NT2/D1 (cell line): ENCODE results near the gene MSRB3.

Experiments
- SUZ12 ChIP-seq: IDR thresholded peaks from 2 replicates; pipeline ENCODE4 v1.6.1; 2011; ENCODE audit not compliant: insufficient read length, insufficient read depth; ENCODE audit errors: extremely low read depth
- ZNF274 ChIP-seq: IDR thresholded peaks from 2 replicates; pipeline ENCODE4 v1.6.1; 2011; ENCODE audit warnings: mild to moderate bottlenecking, low read depth, low read length

DNA sequence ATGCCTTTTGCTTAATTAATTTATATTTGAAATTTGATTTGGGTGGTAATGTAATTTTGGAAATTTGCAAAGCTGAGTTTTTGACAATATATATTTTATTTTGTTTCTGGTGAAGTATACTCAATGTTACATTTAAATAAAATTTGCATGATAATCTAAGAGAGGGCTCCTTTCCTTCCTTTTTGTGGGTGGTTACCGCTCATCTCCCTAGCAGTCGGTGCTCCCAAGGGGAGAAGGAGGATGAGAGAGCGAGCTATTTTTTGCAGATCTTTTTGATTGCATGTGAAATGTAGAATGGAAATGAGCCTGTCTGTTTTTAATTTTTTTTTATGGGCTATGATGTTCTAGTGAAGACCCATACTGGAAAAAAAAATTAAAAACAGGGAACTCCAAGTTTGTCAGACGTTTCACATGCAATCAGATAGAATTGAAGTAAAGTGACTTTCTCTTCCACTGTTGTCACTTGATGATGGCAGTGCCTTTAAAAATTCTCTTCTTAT, 39.8 kb downstream of the MSRB3 start:
- TF ChIP-seq SUZ12 (no peak), ZNF274 (no peak)
